GM12864 (cell line): ENCODE results near the gene AFP.

ENCODE experiments used
- DNase-seq: peaks from one replicate; pipeline ENCODE4 v3.0.0-alpha.2; 2011; ENCODE audit warnings: low read depth
- H3K4me3 ChIP-seq: 2 replicates; pipeline ENCODE4 v1.5.1; 2011; ENCODE audit warnings: mild to moderate bottlenecking, low read depth, low read length, control low read depth
- TF ChIP-seq, protein P1 (sequence below): IDR thresholded peaks from 2 replicates; pipeline ENCODE4 v1.5.1; 2011; ENCODE audit warnings: low read depth, mild to moderate bottlenecking, moderate library complexity, low read length, control low read depth, inconsistent platforms; ENCODE audit errors: missing control alignments

The AFP gene

DNA sequence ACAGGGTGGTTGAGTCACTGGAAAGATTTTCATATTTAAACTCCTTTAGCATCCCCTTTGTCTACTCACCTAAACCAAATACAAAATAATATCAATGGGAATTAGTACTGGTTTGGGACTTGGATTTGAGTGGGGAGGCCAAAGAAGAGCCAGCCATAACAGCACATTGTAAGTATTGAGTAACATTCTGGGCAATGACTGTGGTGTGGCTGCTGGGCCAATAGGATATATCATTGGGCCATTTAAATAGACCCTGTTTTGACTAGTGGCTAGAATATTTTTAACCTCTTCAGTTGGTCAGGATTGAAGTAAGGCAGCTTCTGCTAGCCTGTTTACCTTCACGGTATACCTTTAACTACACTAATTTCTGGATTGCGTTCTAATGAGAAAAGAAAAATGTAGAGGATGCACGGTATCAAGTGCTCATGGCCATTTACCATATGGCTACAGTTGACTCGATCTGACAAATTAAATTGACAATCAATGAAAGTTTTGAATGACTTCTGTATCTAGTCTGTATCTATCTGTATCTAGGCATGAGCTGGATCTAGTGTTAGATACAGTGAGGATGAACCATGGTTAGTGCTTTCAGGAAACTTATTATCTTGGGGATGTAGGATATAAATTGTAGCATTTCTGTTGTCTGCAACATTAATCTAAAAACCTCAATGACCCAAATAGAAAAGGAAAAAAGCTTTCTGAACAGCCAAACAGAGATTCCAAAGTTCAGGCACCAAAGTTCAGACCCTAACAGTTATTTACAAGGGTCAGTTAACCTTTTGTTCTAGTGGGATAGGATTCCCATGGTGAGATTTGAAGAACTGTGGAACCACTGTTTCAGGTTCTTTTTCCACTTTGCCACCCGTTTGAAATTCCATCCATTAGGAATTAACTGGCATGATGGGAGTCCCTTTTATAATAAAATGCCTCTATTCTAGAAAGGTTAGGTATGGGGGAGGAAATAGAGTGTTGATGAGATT, 38.7 kb upstream of the AFP start:
- TF ChIP-seq, protein P1, sequence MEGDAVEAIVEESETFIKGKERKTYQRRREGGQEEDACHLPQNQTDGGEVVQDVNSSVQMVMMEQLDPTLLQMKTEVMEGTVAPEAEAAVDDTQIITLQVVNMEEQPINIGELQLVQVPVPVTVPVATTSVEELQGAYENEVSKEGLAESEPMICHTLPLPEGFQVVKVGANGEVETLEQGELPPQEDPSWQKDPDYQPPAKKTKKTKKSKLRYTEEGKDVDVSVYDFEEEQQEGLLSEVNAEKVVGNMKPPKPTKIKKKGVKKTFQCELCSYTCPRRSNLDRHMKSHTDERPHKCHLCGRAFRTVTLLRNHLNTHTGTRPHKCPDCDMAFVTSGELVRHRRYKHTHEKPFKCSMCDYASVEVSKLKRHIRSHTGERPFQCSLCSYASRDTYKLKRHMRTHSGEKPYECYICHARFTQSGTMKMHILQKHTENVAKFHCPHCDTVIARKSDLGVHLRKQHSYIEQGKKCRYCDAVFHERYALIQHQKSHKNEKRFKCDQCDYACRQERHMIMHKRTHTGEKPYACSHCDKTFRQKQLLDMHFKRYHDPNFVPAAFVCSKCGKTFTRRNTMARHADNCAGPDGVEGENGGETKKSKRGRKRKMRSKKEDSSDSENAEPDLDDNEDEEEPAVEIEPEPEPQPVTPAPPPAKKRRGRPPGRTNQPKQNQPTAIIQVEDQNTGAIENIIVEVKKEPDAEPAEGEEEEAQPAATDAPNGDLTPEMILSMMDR: no peak
- H3K4me3 ChIP-seq: no peak overlapping the region
- DNase-seq: no peak

- H3K4me3 ChIP-seq: no peak overlapping the region
- no peak for DNase-seq
- TF ChIP-seq, protein P1: no peak
Measured at GRCh38 chr4:73401412-73401811, 34.6 kb upstream of the AFP start.

DNA sequence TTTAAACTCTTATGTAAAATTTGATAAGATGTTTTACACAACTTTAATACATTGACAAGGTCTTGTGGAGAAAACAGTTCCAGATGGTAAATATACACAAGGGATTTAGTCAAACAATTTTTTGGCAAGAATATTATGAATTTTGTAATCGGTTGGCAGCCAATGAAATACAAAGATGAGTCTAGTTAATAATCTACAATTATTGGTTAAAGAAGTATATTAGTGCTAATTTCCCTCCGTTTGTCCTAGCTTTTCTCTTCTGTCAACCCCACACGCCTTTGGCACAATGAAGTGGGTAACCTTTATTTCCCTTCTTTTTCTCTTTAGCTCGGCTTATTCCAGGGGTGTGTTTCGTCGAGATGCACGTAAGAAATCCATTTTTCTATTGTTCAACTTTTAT, 32.0 kb upstream of the AFP start, which contains the start of gene ALB:
Gene ALB, plus strand, starts transcription at position 246 of the 400 bp plus-strand sequence. Its CDS starts 41 bp downstream, at position 287.
- TF ChIP-seq, protein P1: no peak
- DNase-seq: no peak
- H3K4me3 ChIP-seq: no peak within 1 kb of the TSS

DNA sequence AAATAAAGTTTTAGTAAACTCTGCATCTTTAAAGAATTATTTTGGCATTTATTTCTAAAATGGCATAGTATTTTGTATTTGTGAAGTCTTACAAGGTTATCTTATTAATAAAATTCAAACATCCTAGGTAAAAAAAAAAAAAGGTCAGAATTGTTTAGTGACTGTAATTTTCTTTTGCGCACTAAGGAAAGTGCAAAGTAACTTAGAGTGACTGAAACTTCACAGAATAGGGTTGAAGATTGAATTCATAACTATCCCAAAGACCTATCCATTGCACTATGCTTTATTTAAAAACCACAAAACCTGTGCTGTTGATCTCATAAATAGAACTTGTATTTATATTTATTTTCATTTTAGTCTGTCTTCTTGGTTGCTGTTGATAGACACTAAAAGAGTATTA, 31.6 kb upstream of the AFP start:
- no peak overlapping the region for H3K4me3 ChIP-seq
- DNase-seq: no peak
- TF ChIP-seq, protein P1: no peak

- DNase-seq: no peak
- H3K4me3 ChIP-seq: no peak overlapping the region
- TF ChIP-seq, protein P1: no peak
Measured at GRCh38 chr4:73405138-73405537, 30.9 kb upstream of the AFP start.

GRCh38 chr4:73406548-73406875, 29.5 kb upstream of the AFP start:
- TF ChIP-seq, protein P1: no peak
- H3K4me3 ChIP-seq: no peak overlapping the region
- DNase-seq: no peak
